HCT116 (cell line): Measurements from ENCODE around the gene ETV4. TPM values are rescaled to one million over a fixed set of nuclear protein-coding genes. Genes with fewer than 3 reads are reported as not detected.

Experiments
- ATAC-seq: fragments of 200-7000 bp; cut with Tn5 transposase; 2 replicates; pipeline ENCODE4 v1.9.1; 2020; ENCODE audit warnings: mild to moderate bottlenecking, moderate library complexity
- BruUV-seq: library from RNA; stranded (reverse); fragments of 400-500 nt; replicated peaks from 2 replicates; lab custom pipeline; 2021; lab: Mats Ljungman, UMichigan
- CTCF ChIA-PET: fragments of 300-600 bp; sonication (Branson Sonifier 250); formaldehyde crosslinking; loops from one replicate; lab custom pipeline; 2021; ENCODE audit warnings: antibody characterized with exemption; lab: Charles Lee
- POLR2A ChIA-PET: fragments of 300-600, 350-600 bp; sonication (Branson Sonifier 250); formaldehyde crosslinking; loops from one replicate; lab custom pipeline; 2021; ENCODE audit warnings: antibody characterized with exemption; lab: Charles Lee
- RAD21 ChIA-PET, 2 experiments: fragments of 300-600 bp; sonication (Branson Sonifier 250); formaldehyde crosslinking; loops; one replicate each; lab custom pipeline; 2023; ENCODE audit warnings: low total read pairs in 2 of 2; ENCODE audit not compliant: uncharacterized antibody in 2 of 2, unreplicated experiment in 2 of 2, low non-redundant PET in 1 of 2; lab: Charles Lee
- DNase-seq: peaks from one replicate; pipeline ENCODE4 v3.0.0-alpha.2; 2010; ENCODE audit warnings: low read depth, low spot score
- H2AFZ ChIP-seq: fragments of 200-600 bp; shearing (Covaris generic), sonication (generic); 2 replicates; pipeline ENCODE4 v1.6.1; 2017; ENCODE audit warnings: low read depth, mixed run types, mixed read lengths, antibody characterized with exemption, low read length; ENCODE audit not compliant: poor library complexity, severe bottlenecking
- H3K27ac ChIP-seq: 2 replicates; pipeline ENCODE4 v1.5.1; 2012; ENCODE audit warnings: low read depth, low read length
- H3K27me3 ChIP-seq: fragments of 200-600 bp; sonication (generic); 2 replicates; pipeline ENCODE4 v1.6.1; 2016; ENCODE audit warnings: mixed run types, low read length, mixed read lengths; ENCODE audit not compliant: insufficient read depth
- H3K36me3 ChIP-seq, 2 experiments: fragments of 200-500 bp in 1 of 2; fragments of 200-600 bp in 1 of 2; sonication (Bioruptor generic) in 1 of 2; sonication (generic) in 1 of 2; 2 replicates each; pipeline versions ENCODE4 v1.5.1 to v1.6.1; 2014 to 2016; ENCODE audit warnings: low read length in 2 of 2, inconsistent platforms in 1 of 2, mixed read lengths in 1 of 2, mixed run types in 1 of 2; ENCODE audit not compliant: insufficient read depth in 2 of 2, control insufficient read depth in 1 of 2
- H3K4me1 ChIP-seq, 2 experiments: fragments of 200-600 bp in 1 of 2; sonication (generic) in 1 of 2; 2 replicates each; pipeline versions ENCODE4 v1.5.1 to v1.6.1; 2012 to 2017; ENCODE audit warnings: low read length in 2 of 2, inconsistent platforms in 1 of 2, mild to moderate bottlenecking in 1 of 2, mixed read lengths in 1 of 2, mixed run types in 1 of 2, moderate library complexity in 1 of 2; ENCODE audit not compliant: insufficient read depth in 2 of 2, control insufficient read depth in 1 of 2
- H3K4me2 ChIP-seq: fragments of 200-600 bp; sonication (generic); 2 replicates; pipeline ENCODE4 v1.6.1; 2017; ENCODE audit warnings: mixed run types, low read length, mixed read lengths
- H3K4me3 ChIP-seq, 2 experiments: fragments of 200-600 bp in 1 of 2; sonication (generic) in 1 of 2; replicated peaks in 1 of 2; 2 replicates each; pipeline ENCODE4 v1.5.1; 2011 to 2016; ENCODE audit warnings: low read length in 2 of 2, control low read depth in 1 of 2, low read depth in 1 of 2, mild to moderate bottlenecking in 1 of 2, mixed read lengths in 1 of 2, mixed run types in 1 of 2
- H3K79me2 ChIP-seq: fragments of 200-600 bp; sonication (generic); 2 replicates; pipeline ENCODE4 v1.6.1; 2017; ENCODE audit warnings: mild to moderate bottlenecking, mixed run types, low read length, moderate library complexity, mixed read lengths; ENCODE audit not compliant: insufficient read depth
- H3K9ac ChIP-seq: fragments of 200-600 bp; sonication (generic); 2 replicates; pipeline ENCODE4 v1.6.1; 2016; ENCODE audit warnings: low read length, mixed read lengths
- H3K9me2 ChIP-seq: fragments of 200-600 bp; sonication (generic), shearing (Covaris generic); 2 replicates; pipeline ENCODE4 v1.6.1; 2017; ENCODE audit warnings: mixed run types, mild to moderate bottlenecking, moderate library complexity; ENCODE audit not compliant: insufficient read depth
- H3K9me3 ChIP-seq, 2 experiments: fragments of 200-500 bp in 1 of 2; fragments of 200-600 bp in 1 of 2; sonication (Bioruptor generic) in 1 of 2; sonication (generic) in 1 of 2; 2 replicates each; pipeline ENCODE4 v1.6.1; 2014 to 2017; ENCODE audit warnings: low read length in 2 of 2, mixed read lengths in 2 of 2, inconsistent platforms in 1 of 2, low read depth in 1 of 2, mild to moderate bottlenecking in 1 of 2, mixed run types in 1 of 2, moderate library complexity in 1 of 2; ENCODE audit not compliant: control insufficient read depth in 1 of 2, insufficient read depth in 1 of 2
- H4K20me1 ChIP-seq: fragments of 200-600 bp; sonication (generic), shearing (Covaris generic); 2 replicates; pipeline ENCODE4 v1.6.1; 2017; ENCODE audit warnings: mixed run types, mild to moderate bottlenecking, moderate library complexity; ENCODE audit not compliant: insufficient read depth
- ATF3 ChIP-seq: IDR thresholded peaks from 2 replicates; pipeline ENCODE4 v1.6.1; 2012
- CBX3 ChIP-seq: IDR thresholded peaks from 2 replicates; pipeline ENCODE4 v1.6.1; 2012; ENCODE audit warnings: low read depth
- CEBPB ChIP-seq: IDR thresholded peaks from 2 replicates; pipeline ENCODE4 v1.6.1; 2012; ENCODE audit warnings: low read depth
- CTCF ChIP-seq, 3 experiments: fragments of 200-600 bp in 1 of 3; sonication (generic) in 1 of 3; IDR thresholded peaks in 2 of 3; conservative IDR thresholded peaks in 1 of 3; 2 replicates each; pipeline ENCODE4 v1.5.1; 2012 to 2017; ENCODE audit warnings: low read depth in 2 of 3, low read length in 2 of 3, antibody characterized with exemption in 1 of 3, borderline replicate concordance in 1 of 3, control low read depth in 1 of 3, mild to moderate bottlenecking in 1 of 3, mixed read lengths in 1 of 3, mixed run types in 1 of 3, moderate library complexity in 1 of 3; ENCODE audit not compliant: insufficient read depth in 1 of 3
- EGR1 ChIP-seq: IDR thresholded peaks from 2 replicates; pipeline ENCODE4 v1.6.1; 2012; ENCODE audit warnings: low read depth
- ELF1 ChIP-seq: IDR thresholded peaks from 2 replicates; pipeline ENCODE4 v1.6.1; 2012; ENCODE audit warnings: low read depth, borderline replicate concordance
- EZH2phosphoT487 ChIP-seq: fragments of 200-600 bp; IDR thresholded peaks from 2 replicates; pipeline ENCODE4 v1.6.1; 2018; ENCODE audit warnings: antibody characterized with exemption, borderline replicate concordance
- FOSL1 ChIP-seq: IDR thresholded peaks from 2 replicates; pipeline ENCODE4 v1.6.1; 2012; ENCODE audit warnings: low read depth
- JUND ChIP-seq: IDR thresholded peaks from 2 replicates; pipeline ENCODE4 v1.6.1; 2012
- MAX ChIP-seq: IDR thresholded peaks from 2 replicates; pipeline ENCODE4 v1.6.1; 2012
- POLR2AphosphoS5 ChIP-seq: IDR thresholded peaks from 2 replicates; pipeline ENCODE4 v1.6.1; 2011; ENCODE audit warnings: mild to moderate bottlenecking, low read depth, low read length, moderate library complexity
- RAD21 ChIP-seq: IDR thresholded peaks from 2 replicates; pipeline ENCODE4 v1.6.1; 2012; ENCODE audit warnings: low read depth, mild to moderate bottlenecking
- SRF ChIP-seq: IDR thresholded peaks from 2 replicates; pipeline ENCODE4 v1.6.1; 2012; ENCODE audit warnings: low read depth
- YY1 ChIP-seq: IDR thresholded peaks from 2 replicates; pipeline ENCODE4 v1.6.1; 2011; ENCODE audit warnings: low read length, low read depth, moderate library complexity, mild to moderate bottlenecking; ENCODE audit not compliant: insufficient replicate concordance; ENCODE audit errors: extremely low read depth
- ZNF274 ChIP-seq: fragments of 200-500 bp; sonication (Bioruptor generic); IDR thresholded peaks from 2 replicates; pipeline ENCODE4 v1.6.1; 2014; ENCODE audit warnings: mild to moderate bottlenecking, low read depth, low read length, inconsistent platforms
- intact Hi-C: fragments of 100-400 bp; cut with micrococcal nuclease; formaldehyde crosslinking; loops from 2 replicates; pipeline ENCODE4 v1.10.0; 2022
- total RNA-seq: library from RNA; stranded (reverse); gene quantifications from one replicate; pipeline ENCODE4 v1.2.1, GENCODE V29; 2021; ENCODE audit not compliant: unreplicated experiment

The ETV4 gene
- total RNA-seq, 1 experiment from 2014 or later: 51.5 TPM

GRCh38 chr17:43534909-43535308 lies 11.2 kb downstream of the ETV4 start:
- ChIA-PET RAD21 (no interaction called here), POLR2A (no interaction called here), CTCF (no interaction called here)
- no peaks in the 10 kb centered on the region for H3K79me2 ChIP-seq
- TF ChIP-seq FOSL1 (no peak), RAD21 (no peak), EGR1 (no peak), SRF (no peak), EZH2phosphoT487 (no peak), POLR2AphosphoS5 (no peak), CBX3 (no peak), ELF1 (no peak), CEBPB (no peak), ZNF274 (no peak), YY1 (no peak), JUND (no peak), MAX (no peak)
- H3K27me3 ChIP-seq: no peaks in the 10 kb centered on the region
- no TSS peak for BruUV-seq
- no peak overlapping the region for H3K4me2 ChIP-seq
- no peaks in the 10 kb centered on the region for H3K9me2 ChIP-seq
- no peaks in the 10 kb centered on the region for H4K20me1 ChIP-seq
- H3K27ac ChIP-seq: no peak overlapping the region
- intact Hi-C loops: no loop called here
- no peak overlapping the region for H3K4me3 ChIP-seq
- H3K36me3 ChIP-seq: peaks cover 4 to 10% of the 10 kb centered on the region in 2 experiments; a peak in 2 of 4 replicates
- no peaks in the 10 kb centered on the region for H3K9me3 ChIP-seq
- H2AFZ ChIP-seq: no peak overlapping the region
- ATAC-seq (no peak), DNase-seq (no peak)
- no peak overlapping the region for H3K9ac ChIP-seq
- peaks cover 27 to 30% of the 10 kb centered on the region in 2 experiments for H3K4me1 ChIP-seq

GRCh38 chr17:43533699-43534098 lies 12.4 kb downstream of the ETV4 start:
- ATAC-seq: peak; percentile 36; the same call in 1 of the 2 replicates
- TF ChIP-seq CTCF (IDR thresholded peaks at IDR 0.05 in 2 of 3, conservative IDR thresholded peaks at IDR 0.05 in 1 of 3; ENCODE audit: borderline replicate concordance in 1 of 3, insufficient read depth in 1 of 3, low read depth in 2 of 3, low read length in 2 of 3) (peak in 2 of 3 experiments; percentile 9 to 27; a peak in 1 of 6 replicates), ATF3 (no peak)
- ChIA-PET POLR2A (no interaction called here), CTCF (no interaction called here), RAD21 (no interaction called here)
- H4K20me1 ChIP-seq: no peaks in the 10 kb centered on the region
- H3K36me3 ChIP-seq: peaks cover 8 to 10% of the 10 kb centered on the region in 2 experiments; a peak in 2 of 4 replicates
- no peak overlapping the region for H2AFZ ChIP-seq
- H3K27ac ChIP-seq: no peak overlapping the region
- H3K9me3 ChIP-seq: no peaks in the 10 kb centered on the region
- no peaks in the 10 kb centered on the region for H3K9me2 ChIP-seq
- H3K4me3 ChIP-seq: no peak overlapping the region
- BruUV-seq: no TSS peak
- no peaks in the 10 kb centered on the region for H3K79me2 ChIP-seq
- no peaks in the 10 kb centered on the region for H3K27me3 ChIP-seq
- no peak overlapping the region for H3K9ac ChIP-seq
- H3K4me1 ChIP-seq: peaks cover 29 to 37% of the 10 kb centered on the region in 2 experiments
- DNase-seq: no peak
- intact Hi-C loops: no loop called here
- no peak overlapping the region for H3K4me2 ChIP-seq
